A549 (cell line): ENCODE measurements around the gene QRICH1. TPM values are rescaled to one million over a fixed set of nuclear protein-coding genes. Genes with fewer than 3 reads are reported as not detected.

Experiments
- ATAC-seq, 2 experiments: fragments of 200-7000 bp in 1 of 2; fragments of >200 bp in 1 of 2; cut with Nextera tagmentation in 1 of 2; cut with Tn5 transposase in 1 of 2; 3 replicates each; pipeline versions ENCODE4 v1.8.0 to v1.9.1; 2018 to 2020; ENCODE audit warnings: mild to moderate bottlenecking in 1 of 2, moderate library complexity in 1 of 2
- CTCF ChIA-PET: fragments of 300-600 bp; sonication (Branson Sonifier 250); formaldehyde crosslinking; extraction: SDS; loops from one replicate; lab custom pipeline; 2021; ENCODE audit warnings: antibody characterized with exemption, inconsistent platforms; lab: Yijun Ruan, JAX
- POLR2A ChIA-PET: fragments of 350-600 bp; formaldehyde crosslinking; extraction: SDS; loops from one replicate; lab custom pipeline; 2021; ENCODE audit warnings: antibody characterized with exemption, inconsistent platforms; lab: Yijun Ruan, JAX
- DNase-seq, 2 experiments: peaks; one replicate each; pipeline versions ENCODE4 v3.0.0 to v3.0.0-alpha.2; 2011 to 2016; ENCODE audit warnings: low read depth in 1 of 2, low spot score in 1 of 2
- FAIRE-seq: peaks from 2 replicates; lab custom pipeline; 2011; peaks lifted over from hg19 to GRCh38; lab: Jason Lieb, UNC
- H3K27ac ChIP-seq, 2 experiments: fragments of >200 bp; sonication (Bioruptor Twin); formaldehyde crosslinking; 3 replicates each; pipeline ENCODE4 v1.5.1; 2016 to 2017
- H3K4me1 ChIP-seq: fragments of >200 bp; sonication (Bioruptor Twin); formaldehyde crosslinking; 3 replicates; pipeline ENCODE4 v1.6.1; 2016
- H3K4me2 ChIP-seq: fragments of >200 bp; sonication (Bioruptor Twin); formaldehyde crosslinking; 3 replicates; pipeline ENCODE4 v1.6.1; 2016
- H3K4me3 ChIP-seq: fragments of >200 bp; sonication (Bioruptor Twin); formaldehyde crosslinking; 3 replicates; pipeline ENCODE4 v1.5.1; 2016
- H3K9me3 ChIP-seq: fragments of >200 bp; sonication (Bioruptor Twin); formaldehyde crosslinking; 3 replicates; pipeline ENCODE4 v1.6.1; 2016
- BHLHE40 ChIP-seq: IDR thresholded peaks from 2 replicates; pipeline ENCODE4 v1.6.1; 2012; ENCODE audit warnings: low read depth, low read length, inconsistent platforms
- CHD4 ChIP-seq: fragments of 200-600 bp; sonication (generic); IDR thresholded peaks from 2 replicates; pipeline ENCODE4 v1.6.1; 2016; ENCODE audit warnings: antibody characterized with exemption, mild to moderate bottlenecking, borderline replicate concordance
- CTCF ChIP-seq: fragments of >200 bp; sonication (Bioruptor Twin); formaldehyde crosslinking; IDR thresholded peaks from 3 replicates; pipeline ENCODE4 v1.5.1; 2016
- EP300 ChIP-seq, 2 experiments: fragments of >200 bp; sonication (Bioruptor Twin); formaldehyde crosslinking; IDR thresholded peaks; 2 replicates in 1 of 2; 3 replicates in 1 of 2; pipeline ENCODE4 v1.6.1; 2016 to 2017
- FOSB ChIP-seq: fragments of 250-450 bp; sonication (Bioruptor Pico); IDR thresholded peaks from 2 replicates; pipeline ENCODE4 v1.5.0; 2020; ENCODE audit warnings: mild to moderate bottlenecking, moderate library complexity
- FOXS1 ChIP-seq: fragments of 250-450 bp; sonication (Bioruptor Pico); IDR thresholded peaks from 2 replicates; pipeline ENCODE4 v1.5.0; 2020; ENCODE audit warnings: mild to moderate bottlenecking, moderate library complexity
- HDAC2 ChIP-seq: fragments of 200-600 bp; sonication (generic); IDR thresholded peaks from 2 replicates; pipeline ENCODE4 v1.6.1; 2016
- HES2 ChIP-seq: fragments of >200 bp; sonication (Bioruptor Twin); formaldehyde crosslinking; IDR thresholded peaks from 2 replicates; pipeline ENCODE4 v1.6.1; 2016
- HOXA7 ChIP-seq: fragments of 250-450 bp; sonication (Bioruptor Pico); IDR thresholded peaks from 2 replicates; pipeline ENCODE4 v1.5.0; 2020; ENCODE audit warnings: mild to moderate bottlenecking, moderate library complexity
- JUNB ChIP-seq: fragments of >200 bp; sonication (Bioruptor Twin); formaldehyde crosslinking; IDR thresholded peaks from 2 replicates; pipeline ENCODE4 v1.6.1; 2016
- KDM5A ChIP-seq: fragments of 200-600 bp; sonication (generic); IDR thresholded peaks from 2 replicates; pipeline ENCODE4 v1.6.1; 2016; ENCODE audit warnings: antibody characterized with exemption, mild to moderate bottlenecking
- MAZ ChIP-seq: fragments of 150-350 bp; IDR thresholded peaks from 2 replicates; pipeline ENCODE4 v1.6.1; 2014; ENCODE audit warnings: antibody characterized with exemption, low read depth, low read length, borderline replicate concordance
- POLR2AphosphoS2 ChIP-seq: conservative IDR thresholded peaks from 2 replicates; pipeline ENCODE4 v1.6.1; 2012; ENCODE audit warnings: low read length, improper control_type of control experiment, inconsistent platforms
- RFX5 ChIP-seq: fragments of 450-650 bp; IDR thresholded peaks from 2 replicates; pipeline ENCODE4 v1.7.1; 2014; ENCODE audit warnings: antibody characterized with exemption, mild to moderate bottlenecking, moderate library complexity
- RNF2 ChIP-seq: fragments of 200-600 bp; sonication (generic); IDR thresholded peaks from 2 replicates; pipeline ENCODE4 v1.6.1; 2016; ENCODE audit warnings: low read depth, mild to moderate bottlenecking, antibody characterized with exemption, moderate library complexity, borderline replicate concordance
- SREBF2 ChIP-seq: fragments of 450-650 bp; IDR thresholded peaks from 2 replicates; pipeline ENCODE4 v1.6.1; 2014; ENCODE audit warnings: mild to moderate bottlenecking, moderate library complexity
- TFCP2L1 ChIP-seq: fragments of 250-450 bp; sonication (Bioruptor Pico); IDR thresholded peaks from 2 replicates; pipeline ENCODE4 v1.5.0; 2021; ENCODE audit warnings: mild to moderate bottlenecking
- ZNF302 ChIP-seq: fragments of 250-450 bp; sonication (Bioruptor Pico); IDR thresholded peaks from 2 replicates; pipeline ENCODE4 v1.9.0; 2021; ENCODE audit warnings: inconsistent platforms, mild to moderate bottlenecking, moderate library complexity
- ZSCAN20 ChIP-seq: fragments of 250-450 bp; sonication (Bioruptor Pico); IDR thresholded peaks from 2 replicates; pipeline ENCODE4 v1.8.0; 2022; ENCODE audit warnings: mild to moderate bottlenecking, moderate library complexity
- WGBS: methylation state at CpG from one replicate; pipeline ENCODE4 v1.1.6; 2017; ENCODE audit errors: missing lambda C conversion rate; 5-methylcytosine and 5-hydroxymethylcytosine counted together
- polyA plus RNA-seq, 4 experiments: library from polyadenylated mRNA; depleted of rRNA in 3 of 4; stranded (reverse); fragments of >200 nt; fragmentation: RNase III in 1 of 4; extraction: RNeasy Plus Mini Kit Qiagen cat#74134 plus additional on column Dnase treatment in 1 of 4; gene quantifications; 2 replicates in 3 of 4; 3 replicates in 1 of 4; pipeline ENCODE4 v1.2.3, GENCODE V29; 2011 to 2017
- TF ChIP-seq, protein P1 (sequence below): fragments of 250-450 bp; sonication (Bioruptor Pico); IDR thresholded peaks from 2 replicates; pipeline ENCODE4 v1.5.0; 2020; ENCODE audit warnings: low read depth, mild to moderate bottlenecking, moderate library complexity
- TF ChIP-seq, protein P2 (sequence below): fragments of 150-350 bp; IDR thresholded peaks from 2 replicates; pipeline ENCODE4 v1.6.1; 2014; ENCODE audit warnings: low read depth, mild to moderate bottlenecking, low read length
- TF ChIP-seq, protein P3 (sequence below): fragments of >200 bp; sonication (Bioruptor Twin); formaldehyde crosslinking; IDR thresholded peaks from 3 replicates; pipeline ENCODE4 v1.6.1; 2016

QRICH1 gene
- polyA plus RNA-seq, 2 of the 4 experiments (the other 2 are of a cell fraction), result 47.9 to 53.8 TPM

DNA sequence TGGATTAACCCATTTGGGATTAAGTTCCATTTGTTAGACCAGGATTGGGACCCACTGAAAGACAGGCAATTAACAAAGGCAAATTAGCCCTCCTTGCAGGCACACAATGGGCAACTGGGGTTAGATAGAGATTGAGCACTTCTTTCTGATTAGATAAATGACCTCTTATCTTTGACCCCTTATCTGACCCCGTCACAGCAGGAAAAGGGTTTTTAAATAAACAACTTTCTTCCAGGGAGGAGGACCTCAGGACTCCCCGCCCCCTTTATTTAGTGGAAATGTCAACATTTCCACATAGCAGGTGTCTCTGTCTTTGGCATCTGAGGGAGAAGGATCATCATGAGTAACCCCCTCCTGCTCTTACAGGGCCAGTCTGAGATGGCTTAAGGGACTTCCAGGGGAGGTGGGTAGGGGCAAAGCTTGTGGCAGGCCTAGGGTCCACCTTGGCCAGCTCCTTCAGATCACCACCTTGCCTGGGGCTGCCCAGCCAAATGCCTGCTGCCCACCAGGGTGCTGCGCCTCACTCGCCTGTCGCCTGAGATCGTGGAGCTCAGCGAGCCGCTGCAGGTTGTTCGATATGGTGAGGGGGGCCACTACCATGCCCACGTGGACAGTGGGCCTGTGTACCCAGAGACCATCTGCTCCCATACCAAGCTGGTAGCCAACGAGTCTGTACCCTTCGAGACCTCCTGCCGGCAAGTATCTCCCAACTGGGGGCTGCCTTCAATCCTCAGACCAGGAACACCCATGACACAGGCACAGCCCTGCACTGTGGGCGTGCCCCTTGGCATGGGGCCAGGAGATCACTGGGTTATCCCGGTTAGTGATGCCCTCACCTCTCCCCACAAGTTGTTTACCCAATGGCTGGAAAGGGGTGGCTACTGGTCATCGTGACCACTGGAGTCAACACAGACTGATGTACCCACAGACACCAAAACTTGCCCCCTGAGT lies 89.2 kb downstream of the QRICH1 start (continued):
- TF ChIP-seq, protein P1, sequence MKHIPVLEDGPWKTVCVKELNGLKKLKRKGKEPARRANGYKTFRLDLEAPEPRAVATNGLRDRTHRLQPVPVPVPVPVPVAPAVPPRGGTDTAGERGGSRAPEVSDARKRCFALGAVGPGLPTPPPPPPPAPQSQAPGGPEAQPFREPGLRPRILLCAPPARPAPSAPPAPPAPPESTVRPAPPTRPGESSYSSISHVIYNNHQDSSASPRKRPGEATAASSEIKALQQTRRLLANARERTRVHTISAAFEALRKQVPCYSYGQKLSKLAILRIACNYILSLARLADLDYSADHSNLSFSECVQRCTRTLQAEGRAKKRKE (CRISPR knock-in tag), result no peak
- TF ChIP-seq ZNF302 (CRISPR knock-in tag), result no peak
- no peak for TF ChIP-seq RFX5
- no peak for TF ChIP-seq EP300 (IDR thresholded peaks at IDR 0.05)
- no peak for TF ChIP-seq BHLHE40
- no peak for TF ChIP-seq RNF2
- TF ChIP-seq, protein P2, sequence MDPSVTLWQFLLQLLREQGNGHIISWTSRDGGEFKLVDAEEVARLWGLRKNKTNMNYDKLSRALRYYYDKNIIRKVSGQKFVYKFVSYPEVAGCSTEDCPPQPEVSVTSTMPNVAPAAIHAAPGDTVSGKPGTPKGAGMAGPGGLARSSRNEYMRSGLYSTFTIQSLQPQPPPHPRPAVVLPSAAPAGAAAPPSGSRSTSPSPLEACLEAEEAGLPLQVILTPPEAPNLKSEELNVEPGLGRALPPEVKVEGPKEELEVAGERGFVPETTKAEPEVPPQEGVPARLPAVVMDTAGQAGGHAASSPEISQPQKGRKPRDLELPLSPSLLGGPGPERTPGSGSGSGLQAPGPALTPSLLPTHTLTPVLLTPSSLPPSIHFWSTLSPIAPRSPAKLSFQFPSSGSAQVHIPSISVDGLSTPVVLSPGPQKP, result no peak
- no peak for TF ChIP-seq TFCP2L1 (CRISPR knock-in tag)
- TF ChIP-seq, all 56 proteins: peak for 0

DNA sequence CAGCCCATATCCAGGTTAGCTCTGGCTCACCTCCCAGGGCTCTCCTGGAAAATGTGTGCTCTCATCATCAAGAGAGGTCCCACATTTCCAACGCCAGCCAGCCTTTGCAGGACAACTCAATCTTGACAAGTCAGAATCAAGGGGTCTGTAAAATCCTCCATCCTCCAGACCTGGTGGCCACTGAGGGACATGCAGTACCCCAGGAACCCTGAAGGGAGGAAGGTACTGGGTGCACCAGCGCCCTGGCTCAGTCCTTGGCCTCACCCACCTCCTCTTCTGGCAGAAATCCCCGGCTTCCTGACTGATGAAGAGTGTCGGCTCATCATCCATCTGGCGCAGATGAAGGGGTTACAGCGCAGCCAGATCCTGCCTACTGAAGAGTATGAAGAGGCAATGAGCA lies 92.7 kb downstream of the QRICH1 start:
- no peak for DNase-seq
- POLR2A ChIA-PET, result interaction anchor here (1.0 kb wide), 1 partner anchor 12 kb away, joined by 3 read pairs; the partner anchor contains the start of gene P4HTM
- peak in 1 of 2 experiments; percentile 57; a peak in 3 of 6 replicates for ATAC-seq
- CTCF ChIA-PET, result interaction anchor here (1.6 to 30.1 kb wide), 2 partner anchors 10 to 13 kb away, joined by 3 to 385 read pairs; partner anchors contain the start of gene P4HTM
- WGBS, result 92% methylated on average over 3 of the region's 6 CpGs
- no peak for TF ChIP-seq JUNB
- no peak for TF ChIP-seq KDM5A
- no peak for TF ChIP-seq HOXA7 (CRISPR knock-in tag)
- no peak for TF ChIP-seq ZSCAN20
- TF ChIP-seq, protein P3, sequence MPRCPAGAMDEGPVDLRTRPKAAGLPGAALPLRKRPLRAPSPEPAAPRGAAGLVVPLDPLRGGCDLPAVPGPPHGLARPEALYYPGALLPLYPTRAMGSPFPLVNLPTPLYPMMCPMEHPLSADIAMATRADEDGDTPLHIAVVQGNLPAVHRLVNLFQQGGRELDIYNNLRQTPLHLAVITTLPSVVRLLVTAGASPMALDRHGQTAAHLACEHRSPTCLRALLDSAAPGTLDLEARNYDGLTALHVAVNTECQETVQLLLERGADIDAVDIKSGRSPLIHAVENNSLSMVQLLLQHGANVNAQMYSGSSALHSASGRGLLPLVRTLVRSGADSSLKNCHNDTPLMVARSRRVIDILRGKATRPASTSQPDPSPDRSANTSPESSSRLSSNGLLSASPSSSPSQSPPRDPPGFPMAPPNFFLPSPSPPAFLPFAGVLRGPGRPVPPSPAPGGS, result no peak
- no peak for TF ChIP-seq HDAC2
- TF ChIP-seq CHD4, result no peak
- no peak for TF ChIP-seq HES2
- TF ChIP-seq POLR2AphosphoS2, result no peak
- no peak for TF ChIP-seq FOSB (CRISPR knock-in tag)
- TF ChIP-seq SREBF2, result no peak
- no peak for TF ChIP-seq FOXS1 (CRISPR knock-in tag)
- no peak for TF ChIP-seq MAZ
- no peak for TF ChIP-seq CTCF
- no peak for TF ChIP-seq BHLHE40
- TF ChIP-seq, all 56 proteins: peak for 0
- no peak for FAIRE-seq
- Histone ChIP-seq H3K4me1 (peaks cover 10% of the 10 kb centered on the region; the same call in 2 of the 3 replicates), H3K9me3 (no peaks in the 10 kb centered on the region), H3K4me2 (no peak overlapping the region), H3K4me3 (no peak overlapping the region), H3K27ac (peak overlapping the region in 1 of 2 experiments; percentile 52; a peak in 2 of 6 replicates)
